NCI-H524 treated with DMSO at 0.1 percent for 48 hours (cell line): ENCODE measurements around the gene COL4A2.
"Not testable (repeated sequence)": the region's sequence is repeated elsewhere in the genome, so short reads cannot be mapped to it uniquely, and the experiment has no call there.

Experiments
- DNase-seq: peaks from one replicate; lab custom pipeline; 2025; lab: John Stamatoyannopoulos, UW

Gene COL4A2

GRCh38 chr13:110438776-110439175 is 131.7 kb downstream of the COL4A2 start:
- no peak for DNase-seq

GRCh38 chr13:110440946-110441731 is 134.1 kb downstream of the COL4A2 start:
- no peak for DNase-seq

GRCh38 chr13:110442930-110443621 is 136.0 kb downstream of the COL4A2 start:
- DNase-seq = no peak

- DNase-seq = no peak
Measured at GRCh38 chr13:110443622-110444225, 136.6 kb downstream of the COL4A2 start.

- DNase-seq = peak; percentile 26
Measured at GRCh38 chr13:110444226-110444653, 137.2 kb downstream of the COL4A2 start.

GRCh38 chr13:110445183-110445582 is 138.1 kb downstream of the COL4A2 start:
- no peak for DNase-seq

GRCh38 chr13:110445722-110446574 is 138.9 kb downstream of the COL4A2 start:
- no peak for DNase-seq

- DNase-seq = no peak
Measured at GRCh38 chr13:110446575-110446890, 139.4 kb downstream of the COL4A2 start.

- DNase-seq = no peak
Measured at GRCh38 chr13:110447058-110447511, 140.0 kb downstream of the COL4A2 start.

- no peak for DNase-seq
Measured at GRCh38 chr13:110447801-110448200, 140.7 kb downstream of the COL4A2 start.

- no peak for DNase-seq
Measured at GRCh38 chr13:110448230-110448629, 141.1 kb downstream of the COL4A2 start.

GRCh38 chr13:110448677-110449076 is 141.6 kb downstream of the COL4A2 start:
- no peak for DNase-seq

- DNase-seq = no peak
Measured at GRCh38 chr13:110449219-110450015, 142.3 kb downstream of the COL4A2 start.

- no peak for DNase-seq
Measured at GRCh38 chr13:110450016-110450900, 143.2 kb downstream of the COL4A2 start.

- DNase-seq = no peak
Measured at GRCh38 chr13:110450941-110451730, 144.1 kb downstream of the COL4A2 start.

- not testable (repeated sequence) for DNase-seq
Measured at GRCh38 chr13:110453091-110453490, 146.0 kb downstream of the COL4A2 start.

GRCh38 chr13:110453797-110454196 is 146.7 kb downstream of the COL4A2 start:
- DNase-seq = no peak

GRCh38 chr13:110454227-110454859 is 147.3 kb downstream of the COL4A2 start:
- no peak for DNase-seq

GRCh38 chr13:110454956-110455355 is 147.9 kb downstream of the COL4A2 start:
- DNase-seq = no peak
